Nephron (organoid): ENCODE results near the gene SGMS2.

Experiments used
- H3K27ac Mint-ChIP-seq, 3 experiments: 2 replicates each; pipeline ENCODE4 v1.8.0; 2020; ENCODE audit warnings: mixed read lengths in 3 of 3, mild to moderate bottlenecking in 2 of 3, moderate library complexity in 1 of 3
- H3K27me3 Mint-ChIP-seq: 2 replicates; pipeline ENCODE4 v1.8.0; 2021; ENCODE audit warnings: low read depth, mild to moderate bottlenecking, moderate library complexity, mixed read lengths
- H3K36me3 Mint-ChIP-seq: 2 replicates; pipeline ENCODE4 v1.8.0; 2020; ENCODE audit warnings: low read depth, mixed read lengths
- H3K4me1 Mint-ChIP-seq: 2 replicates; pipeline ENCODE4 v1.8.0; 2020; ENCODE audit warnings: mixed read lengths
- H3K4me3 Mint-ChIP-seq, 3 experiments: 2 replicates each; pipeline ENCODE4 v1.8.0; 2020; ENCODE audit warnings: mild to moderate bottlenecking in 3 of 3, mixed read lengths in 3 of 3, moderate library complexity in 2 of 3
- H3K9me3 Mint-ChIP-seq: 2 replicates; pipeline ENCODE4 v1.8.0; 2020; ENCODE audit warnings: mixed read lengths
- TF ChIP-seq, protein P1 (sequence below), 3 experiments: fragments of 200-600 bp; sonication (generic); IDR thresholded peaks; one replicate each; pipeline ENCODE4 v1.5.0; 2021; ENCODE audit warnings: antibody characterized with exemption in 3 of 3; ENCODE audit not compliant: unreplicated experiment in 3 of 3

The SGMS2 gene

DNA sequence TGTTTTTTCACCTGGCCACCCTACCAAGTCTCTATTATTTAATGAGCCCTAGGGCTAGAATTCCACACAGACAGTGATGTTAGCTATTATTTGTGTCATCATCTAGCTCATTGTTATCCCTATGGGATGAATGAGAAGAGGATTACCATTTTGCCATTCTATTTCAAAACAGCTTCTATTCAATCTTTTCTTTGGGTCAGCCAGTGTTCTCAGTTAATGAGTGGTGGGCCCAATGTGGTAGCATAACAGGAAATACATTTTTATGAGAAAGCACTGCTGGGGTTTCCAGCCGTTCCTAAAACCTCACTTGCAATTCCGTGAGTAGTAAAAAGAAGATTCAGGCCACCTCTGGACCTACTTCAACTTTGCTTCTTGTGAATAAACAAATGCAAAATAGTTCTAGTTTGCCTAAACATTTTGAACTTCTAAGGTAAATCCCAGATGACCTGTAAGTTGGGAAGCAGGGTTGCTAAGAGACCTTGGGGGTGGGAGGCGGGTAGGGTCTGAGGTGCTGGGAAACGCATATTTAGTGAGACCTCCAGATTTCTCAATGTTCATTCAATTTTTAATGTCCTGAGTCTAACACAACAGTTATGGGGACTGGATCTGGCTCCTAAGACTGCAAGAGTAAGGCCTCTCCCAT lies 81.8 kb downstream of the SGMS2 start:
- Mint-ChIP-seq H3K4me1 (no peaks in the 10 kb centered on the region), H3K36me3 (peaks cover 15% of the 10 kb centered on the region), H3K9me3 (no peaks in the 10 kb centered on the region), H3K27me3 (no peaks in the 10 kb centered on the region), H3K27ac (no peak overlapping the region), H3K4me3 (no peak overlapping the region)
- TF ChIP-seq, protein P1, sequence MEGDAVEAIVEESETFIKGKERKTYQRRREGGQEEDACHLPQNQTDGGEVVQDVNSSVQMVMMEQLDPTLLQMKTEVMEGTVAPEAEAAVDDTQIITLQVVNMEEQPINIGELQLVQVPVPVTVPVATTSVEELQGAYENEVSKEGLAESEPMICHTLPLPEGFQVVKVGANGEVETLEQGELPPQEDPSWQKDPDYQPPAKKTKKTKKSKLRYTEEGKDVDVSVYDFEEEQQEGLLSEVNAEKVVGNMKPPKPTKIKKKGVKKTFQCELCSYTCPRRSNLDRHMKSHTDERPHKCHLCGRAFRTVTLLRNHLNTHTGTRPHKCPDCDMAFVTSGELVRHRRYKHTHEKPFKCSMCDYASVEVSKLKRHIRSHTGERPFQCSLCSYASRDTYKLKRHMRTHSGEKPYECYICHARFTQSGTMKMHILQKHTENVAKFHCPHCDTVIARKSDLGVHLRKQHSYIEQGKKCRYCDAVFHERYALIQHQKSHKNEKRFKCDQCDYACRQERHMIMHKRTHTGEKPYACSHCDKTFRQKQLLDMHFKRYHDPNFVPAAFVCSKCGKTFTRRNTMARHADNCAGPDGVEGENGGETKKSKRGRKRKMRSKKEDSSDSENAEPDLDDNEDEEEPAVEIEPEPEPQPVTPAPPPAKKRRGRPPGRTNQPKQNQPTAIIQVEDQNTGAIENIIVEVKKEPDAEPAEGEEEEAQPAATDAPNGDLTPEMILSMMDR (IDR thresholded peaks at IDR 0.05; ENCODE audit: unreplicated experiment in 3 of 3): no peak

GRCh38 chr4:107908377-107908776 lies 83.6 kb downstream of the SGMS2 start:
- Mint-ChIP-seq H3K4me1 (no peaks in the 10 kb centered on the region), H3K27me3 (no peaks in the 10 kb centered on the region), H3K9me3 (no peaks in the 10 kb centered on the region), H3K36me3 (peaks cover 12% of the 10 kb centered on the region), H3K4me3 (no peak overlapping the region), H3K27ac (no peak overlapping the region)
- TF ChIP-seq, protein P1 (IDR thresholded peaks at IDR 0.05; ENCODE audit: unreplicated experiment in 3 of 3): no peak

- H3K27ac Mint-ChIP-seq: no peak overlapping the region
- TF ChIP-seq, protein P1 (IDR thresholded peaks at IDR 0.05; ENCODE audit: unreplicated experiment in 3 of 3): peak; percentile 73 to 83 (median 80)
- H3K9me3 Mint-ChIP-seq: peaks cover under 1% of the 10 kb centered on the region
- H3K4me1 Mint-ChIP-seq: no peaks in the 10 kb centered on the region
- H3K36me3 Mint-ChIP-seq: peaks cover 6% of the 10 kb centered on the region
- no peak overlapping the region for H3K4me3 Mint-ChIP-seq
- H3K27me3 Mint-ChIP-seq: peaks cover 5% of the 10 kb centered on the region
Observed at GRCh38 chr4:107913283-107913899, 88.7 kb downstream of the SGMS2 start.

DNA sequence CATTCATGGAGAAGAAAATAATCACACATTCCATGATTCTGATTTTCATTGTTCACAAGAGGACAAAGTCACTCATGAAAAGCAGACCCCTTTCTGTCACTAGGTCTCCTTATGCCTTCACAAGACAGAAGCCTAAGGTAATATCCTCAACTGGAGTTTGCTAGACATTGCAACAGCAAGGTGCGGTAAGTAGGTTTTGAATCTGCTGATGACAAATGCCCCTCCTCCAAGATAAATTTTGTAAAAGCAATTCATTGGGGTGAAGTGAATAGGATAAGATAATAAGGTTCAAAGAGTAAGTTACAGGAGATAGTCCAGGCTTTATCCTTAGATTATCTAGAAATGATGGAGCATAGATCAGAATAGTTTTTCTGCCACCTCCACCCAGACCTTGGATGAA lies 90.5 kb downstream of the SGMS2 start:
- no peak overlapping the region for H3K27ac Mint-ChIP-seq
- no peak overlapping the region for H3K4me3 Mint-ChIP-seq
- H3K36me3 Mint-ChIP-seq: peaks cover 4% of the 10 kb centered on the region
- peaks cover 12% of the 10 kb centered on the region for H3K9me3 Mint-ChIP-seq
- H3K4me1 Mint-ChIP-seq: no peaks in the 10 kb centered on the region
- TF ChIP-seq, protein P1 (IDR thresholded peaks at IDR 0.05; ENCODE audit: unreplicated experiment in 3 of 3): no peak
- peaks cover 5% of the 10 kb centered on the region for H3K27me3 Mint-ChIP-seq

DNA sequence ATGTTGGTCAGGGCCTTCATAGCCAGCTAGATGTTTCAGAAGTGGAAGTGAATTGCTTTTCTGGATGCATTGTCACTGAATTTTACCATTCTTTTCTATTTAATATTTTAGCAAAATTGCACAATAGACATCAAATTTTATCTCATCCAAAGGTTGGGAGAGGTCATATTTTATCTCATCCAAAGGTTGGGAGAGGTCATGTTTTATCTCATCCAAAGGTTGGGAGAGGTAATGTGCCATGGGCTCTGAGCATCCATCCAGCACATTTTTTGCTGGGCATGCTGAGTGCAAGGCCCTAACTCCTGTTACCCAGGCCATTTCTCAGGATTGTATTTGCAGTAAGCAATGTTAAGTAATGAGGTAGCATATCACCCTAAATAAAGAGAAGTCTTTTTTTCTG lies 91.9 kb downstream of the SGMS2 start:
- Mint-ChIP-seq H3K9me3 (peaks cover 15% of the 10 kb centered on the region), H3K27ac (no peak overlapping the region), H3K36me3 (peaks cover 4% of the 10 kb centered on the region), H3K27me3 (peaks cover 5% of the 10 kb centered on the region), H3K4me3 (no peak overlapping the region), H3K4me1 (no peaks in the 10 kb centered on the region)
- TF ChIP-seq, protein P1 (IDR thresholded peaks at IDR 0.05; ENCODE audit: unreplicated experiment in 3 of 3): no peak

GRCh38 chr4:107917500-107917899 lies 92.8 kb downstream of the SGMS2 start:
- H3K27ac Mint-ChIP-seq: no peak overlapping the region
- H3K36me3 Mint-ChIP-seq: peaks cover 4% of the 10 kb centered on the region
- H3K4me3 Mint-ChIP-seq: no peak overlapping the region
- H3K9me3 Mint-ChIP-seq: peaks cover 15% of the 10 kb centered on the region
- H3K4me1 Mint-ChIP-seq: no peaks in the 10 kb centered on the region
- TF ChIP-seq, protein P1 (IDR thresholded peaks at IDR 0.05; ENCODE audit: unreplicated experiment in 3 of 3): no peak
- peaks cover 5% of the 10 kb centered on the region for H3K27me3 Mint-ChIP-seq
